K562 (cell line): ENCODE data around the gene NMNAT2. TPM values are rescaled to one million over a fixed set of nuclear protein-coding genes. Genes with fewer than 3 reads are reported as not detected.

Experiments
- ATAC-seq: fragments of 200-7000 bp; cut with Tn5 transposase; 3 replicates; pipeline ENCODE4 v1.9.1; 2020; ENCODE audit warnings: moderate library complexity
- BruUV-seq: library from RNA; stranded (reverse); fragments of 400-500 nt; replicated peaks from 2 replicates; lab custom pipeline; 2021; lab: Mats Ljungman, UMichigan
- CTCF ChIA-PET: fragments of 300-600 bp; formaldehyde crosslinking; extraction: SDS; loops from one replicate; lab custom pipeline; 2021; ENCODE audit warnings: low intra/inter-chr PET ratio; lab: Yijun Ruan, JAX
- POLR2A ChIA-PET: fragments of 300-600, 350-650 bp; sonication (Branson Sonifier 250); formaldehyde crosslinking; extraction: SDS; loops from one replicate; lab custom pipeline; 2021; ENCODE audit warnings: antibody characterized with exemption, inconsistent platforms; lab: Yijun Ruan, JAX
- DNase-seq, 4 experiments: peaks; one replicate each; pipeline versions ENCODE4 v3.0.0 to v3.0.0-alpha.2; 2011 to 2018; ENCODE audit warnings: low spot score in 3 of 4, mixed read lengths in 3 of 4; ENCODE audit errors: extremely low read depth in 1 of 4
- FAIRE-seq: peaks from 2 replicates; lab custom pipeline; 2011; peaks lifted over from hg19 to GRCh38; lab: Jason Lieb, UNC
- H2AFZ ChIP-seq: 2 replicates; pipeline ENCODE4 v1.6.0; 2011; ENCODE audit warnings: low read depth, low read length, control low read depth, inconsistent platforms
- H3K27ac ChIP-seq: fragments of 200-600 bp; 3 replicates; pipeline ENCODE4 v1.8.0; 2011; ENCODE audit warnings: low read depth, mild to moderate bottlenecking, control low read depth, inconsistent platforms, low read length, moderate library complexity, mixed read lengths; ENCODE audit errors: extremely low read depth
- H3K27me3 ChIP-seq, 2 experiments: fragments of 300-600 bp in 1 of 2; 2 replicates in 1 of 2; 3 replicates in 1 of 2; pipeline versions ENCODE4 v1.6.0 to v1.8.0; 2011; ENCODE audit warnings: inconsistent platforms in 2 of 2, low read length in 2 of 2, mild to moderate bottlenecking in 1 of 2, mixed read lengths in 1 of 2, moderate library complexity in 1 of 2; ENCODE audit not compliant: control insufficient read depth in 2 of 2, insufficient read depth in 2 of 2
- H3K36me3 ChIP-seq: fragments of 300-600 bp; 3 replicates; pipeline ENCODE4 v1.8.0; 2011; ENCODE audit warnings: mild to moderate bottlenecking, low read length, inconsistent platforms; ENCODE audit not compliant: control insufficient read depth, insufficient read depth
- H3K4me1 ChIP-seq, 2 experiments: fragments of 200-600 bp in 1 of 2; replicated peaks in 1 of 2; 2 replicates in 1 of 2; 3 replicates in 1 of 2; pipeline versions ENCODE4 v1.5.1 to v1.8.0; 2011; ENCODE audit warnings: inconsistent platforms in 2 of 2, low read length in 2 of 2, mild to moderate bottlenecking in 1 of 2, mixed read lengths in 1 of 2, moderate library complexity in 1 of 2; ENCODE audit not compliant: control insufficient read depth in 2 of 2, insufficient read depth in 2 of 2
- H3K4me2 ChIP-seq: 2 replicates; pipeline ENCODE4 v1.6.1; 2011; ENCODE audit warnings: low read length, control low read depth, inconsistent platforms, mixed read lengths; ENCODE audit not compliant: insufficient read depth
- H3K4me3 ChIP-seq: fragments of 200-600 bp; sonication (generic), shearing (Covaris generic); 2 replicates; pipeline ENCODE4 v1.5.1; 2016; ENCODE audit warnings: control low read depth, inconsistent platforms
- H3K79me2 ChIP-seq: fragments of 200-600 bp; 3 replicates; pipeline ENCODE4 v1.8.0; 2011; ENCODE audit warnings: low read length, inconsistent platforms; ENCODE audit not compliant: control insufficient read depth, insufficient read depth
- H3K9ac ChIP-seq, 2 experiments: 2 replicates each; pipeline versions ENCODE4 v1.6.0 to v1.6.1; 2011; ENCODE audit warnings: low read depth in 2 of 2, low read length in 2 of 2, control low read depth in 1 of 2, inconsistent platforms in 1 of 2, mild to moderate bottlenecking in 1 of 2, mixed read lengths in 1 of 2; ENCODE audit not compliant: insufficient read depth in 1 of 2
- H3K9me1 ChIP-seq: one replicate; pipeline ENCODE4 v1.6.0; 2011; ENCODE audit warnings: inconsistent platforms, mild to moderate bottlenecking, low read length, moderate library complexity; ENCODE audit not compliant: control insufficient read depth, insufficient read depth
- H3K9me3 ChIP-seq: replicated peaks from 2 replicates; pipeline ENCODE4 v1.5.1; 2011; ENCODE audit warnings: low read depth, low read length, inconsistent platforms; ENCODE audit not compliant: control insufficient read depth, insufficient read depth
- H4K20me1 ChIP-seq: replicated peaks from 2 replicates; pipeline ENCODE4 v1.6.1; 2011; ENCODE audit warnings: low read length, inconsistent platforms, mixed read lengths; ENCODE audit not compliant: control insufficient read depth, insufficient read depth
- E2F1 ChIP-seq: sonication (generic); formaldehyde crosslinking; IDR thresholded peaks from 2 replicates; pipeline ENCODE4 v1.8.1; 2023; ENCODE audit warnings: mild to moderate bottlenecking, missing genetic modification reagents, moderate library complexity
- FOXA3 ChIP-seq, 2 experiments: fragments of 450-650 bp in 1 of 2; sonication (generic) in 1 of 2; formaldehyde crosslinking; IDR thresholded peaks in 1 of 2; conservative IDR thresholded peaks in 1 of 2; 2 replicates each; pipeline versions ENCODE4 v1.4.0 to v1.8.0; 2020 to 2022; ENCODE audit warnings: mild to moderate bottlenecking in 2 of 2, missing genetic modification reagents in 1 of 2
- HSF4 ChIP-seq: fragments of 250-450 bp; sonication (Bioruptor Pico); IDR thresholded peaks from 2 replicates; pipeline ENCODE4 v2.1.2; 2022; ENCODE audit warnings: mild to moderate bottlenecking, moderate library complexity, borderline replicate concordance
- RCOR1 ChIP-seq, 2 experiments: IDR thresholded peaks; 2 replicates each; pipeline ENCODE4 v1.6.1; 2012; ENCODE audit warnings: low read depth in 2 of 2, low read length in 2 of 2, borderline replicate concordance in 1 of 2, improper control_type of control experiment in 1 of 2
- SIRT6 ChIP-seq: IDR thresholded peaks from one replicate; pipeline ENCODE4 v1.6.1; 2012; ENCODE audit warnings: low read depth, mild to moderate bottlenecking, control low read depth, inconsistent platforms, low read length, moderate library complexity
- ZNF512 ChIP-seq: IDR thresholded peaks from 2 replicates; pipeline ENCODE4 v1.6.1; 2016; ENCODE audit warnings: missing genetic modification characterization, missing compliant biosample characterization
- ZNF696 ChIP-seq: fragments of 250-450 bp; sonication (Bioruptor Pico); conservative IDR thresholded peaks from 2 replicates; pipeline ENCODE4 v1.4.0; 2020; ENCODE audit warnings: mild to moderate bottlenecking, moderate library complexity
- WGBS: fragments of 100-300 bp; shearing (Covaris generic); methylation state at CpG from one replicate; pipeline ENCODE4 v1.1.6; 2016; ENCODE audit warnings: low coverage, mixed read lengths; ENCODE audit not compliant: insufficient coverage; ENCODE audit errors: missing lambda C conversion rate; 5-methylcytosine and 5-hydroxymethylcytosine counted together
- in situ Hi-C: fragments of 300-500 bp; cut with MboI; formaldehyde crosslinking; loops from 4 replicates; pipeline ENCODE4 v1.15.0; 2018; ENCODE audit warnings: inconsistent platforms, mixed read lengths
- intact Hi-C: fragments of 100-400 bp; cut with micrococcal nuclease; formaldehyde crosslinking; loops from 2 replicates; pipeline ENCODE4 v1.14.2; 2022
- polyA plus RNA-seq, 8 experiments: library from polyadenylated mRNA; depleted of rRNA in 4 of 8; stranded (reverse) in 5 of 8; unstranded in 3 of 8; fragments of >200 nt; fragmentation: Nextera tagmentation in 2 of 8; fragmentation: Illumina TruSeq in 1 of 8; extraction: Ambion mirVana in 2 of 8; extraction: Trizol in 1 of 8; gene quantifications; 2 replicates each; pipeline versions ENCODE4 v1.2.1 to v1.2.3, GENCODE V29; 2011 to 2014; ENCODE audit warnings: inconsistent platforms in 1 of 8, missing spikeins in 1 of 8
- total RNA-seq, 7 experiments: library from RNA; depleted of rRNA in 6 of 7; stranded (reverse); fragments of >200 nt in 6 of 7; fragmentation: Illumina TruSeq in 2 of 7; extraction: Trizol in 2 of 7; gene quantifications; 2 replicates each; pipeline versions ENCODE4 v1.2.1 to v1.2.3, GENCODE V29; 2011 to 2021; ENCODE audit warnings: low replicate concordance in 1 of 7

NMNAT2 gene
- total and polyA plus RNA-seq, 9 of the 15 experiments (the other 6 are each of a cell fraction or from before 2014, with no cell fraction given), result not detected

- TF ChIP-seq ZNF512 (tag) (no peak), E2F1 (CRISPR knock-in tag) (no peak), FOXA3 (CRISPR knock-in tag; conservative IDR thresholded peaks at IDR 0.05 in 1 of 2, IDR thresholded peaks at IDR 0.05 in 1 of 2) (no peak)
Measured at GRCh38 chr1:183233113-183233512, 185.1 kb downstream of the NMNAT2 start (continued).

- Histone ChIP-seq H3K4me2 (no peak overlapping the region), H3K9me3 (no peaks in the 10 kb centered on the region), H3K36me3 (no peaks in the 10 kb centered on the region), H3K79me2 (no peaks in the 10 kb centered on the region), H3K27ac (no peak overlapping the region), H3K27me3 (peaks cover 0 to 30% of the 10 kb centered on the region in 2 experiments; a peak in 2 of 5 replicates), H3K9ac (no peak overlapping the region), H3K9me1 (no peaks in the 10 kb centered on the region), H3K4me1 (no peaks in the 10 kb centered on the region), H2AFZ (no peak overlapping the region), H3K4me3 (no peak overlapping the region), H4K20me1 (no peaks in the 10 kb centered on the region; the same call in 1 of the 2 replicates)
- ChIA-PET POLR2A (no interaction called here), CTCF (no interaction called here)
- in situ Hi-C loops, result loop anchor here (25.0 kb wide), 1 partner anchor 269 kb away; the partner anchor contains the start of gene SHCBP1L
- intact Hi-C loops, result loop anchor here (2.0 kb wide), 1 partner anchor 271 kb away; no protein-coding TSS in a partner anchor
- BruUV-seq, result no TSS peak
- no peak for TF ChIP-seq ZNF696 (CRISPR knock-in tag)
- TF ChIP-seq HSF4 (CRISPR knock-in tag), result no peak
- TF ChIP-seq SIRT6, result no peak
- TF ChIP-seq RCOR1 (IDR thresholded peaks at IDR 0.05; ENCODE audit: borderline replicate concordance in 1 of 2, low read depth in 2 of 2, low read length in 2 of 2), result no peak
- WGBS, result 0% methylated on average over 1 of the region's 1 CpG
- no peak for FAIRE-seq
- ATAC-seq, result no peak
- DNase-seq, result no peak
Measured at GRCh38 chr1:183231545-183231944, 186.6 kb downstream of the NMNAT2 start.
